ENCODE measurements around the gene DCANP1. TPM values are rescaled to one million over a fixed set of nuclear protein-coding genes. Genes with fewer than 3 reads are reported as not detected.

The DCANP1 gene
- total and polyA plus RNA-seq, 4 donors = 0.09 to 0.51 (median 0.28) TPM

- H3K27me3 ChIP-seq (ENCODE audit: control insufficient read depth in 3 of 3, insufficient read depth in 3 of 3, low read length in 2 of 3) = no peaks in the 10 kb centered on the region
- H3K9me3 ChIP-seq (ENCODE audit: control insufficient read depth in 4 of 4, insufficient read depth in 3 of 4, low read length in 3 of 4) = peaks cover 0 to 5% (median 2%) of the 10 kb centered on the region in 4 donors
- no peaks in the 10 kb centered on the region for H3K36me3 ChIP-seq (ENCODE audit: control insufficient read depth in 4 of 4, insufficient read depth in 4 of 4, low read length in 4 of 4)
- TF ChIP-seq, protein P1, sequence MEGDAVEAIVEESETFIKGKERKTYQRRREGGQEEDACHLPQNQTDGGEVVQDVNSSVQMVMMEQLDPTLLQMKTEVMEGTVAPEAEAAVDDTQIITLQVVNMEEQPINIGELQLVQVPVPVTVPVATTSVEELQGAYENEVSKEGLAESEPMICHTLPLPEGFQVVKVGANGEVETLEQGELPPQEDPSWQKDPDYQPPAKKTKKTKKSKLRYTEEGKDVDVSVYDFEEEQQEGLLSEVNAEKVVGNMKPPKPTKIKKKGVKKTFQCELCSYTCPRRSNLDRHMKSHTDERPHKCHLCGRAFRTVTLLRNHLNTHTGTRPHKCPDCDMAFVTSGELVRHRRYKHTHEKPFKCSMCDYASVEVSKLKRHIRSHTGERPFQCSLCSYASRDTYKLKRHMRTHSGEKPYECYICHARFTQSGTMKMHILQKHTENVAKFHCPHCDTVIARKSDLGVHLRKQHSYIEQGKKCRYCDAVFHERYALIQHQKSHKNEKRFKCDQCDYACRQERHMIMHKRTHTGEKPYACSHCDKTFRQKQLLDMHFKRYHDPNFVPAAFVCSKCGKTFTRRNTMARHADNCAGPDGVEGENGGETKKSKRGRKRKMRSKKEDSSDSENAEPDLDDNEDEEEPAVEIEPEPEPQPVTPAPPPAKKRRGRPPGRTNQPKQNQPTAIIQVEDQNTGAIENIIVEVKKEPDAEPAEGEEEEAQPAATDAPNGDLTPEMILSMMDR (IDR thresholded peaks at IDR 0.05; ENCODE audit: control extremely low read depth, extremely low read depth) = no peak
- H3K4me3 ChIP-seq = no peak overlapping the region
- H3K4me1 ChIP-seq (ENCODE audit: control insufficient read depth in 5 of 5, insufficient read depth in 5 of 5, low read length in 5 of 5) = peaks cover 0 to 62% (median 30%) of the 10 kb centered on the region in 5 donors
- H3K27ac ChIP-seq (ENCODE audit: low read depth in 1 of 2, low read length in 1 of 2) = no peak overlapping the region
- DNase-seq = no peak
- ATAC-seq (ENCODE audit: insufficient read depth, low FRiP score) = no peak
- WGBS, 2 donors = 80 to 86% methylated on average over 4 of the region's 4 CpGs
- H3K9ac ChIP-seq (ENCODE audit: insufficient read depth in 1 of 2, low read length in 2 of 2) = no peak overlapping the region
Measured at GRCh38 chr5:135432113-135432512, 15.0 kb downstream of the DCANP1 start.

DNA sequence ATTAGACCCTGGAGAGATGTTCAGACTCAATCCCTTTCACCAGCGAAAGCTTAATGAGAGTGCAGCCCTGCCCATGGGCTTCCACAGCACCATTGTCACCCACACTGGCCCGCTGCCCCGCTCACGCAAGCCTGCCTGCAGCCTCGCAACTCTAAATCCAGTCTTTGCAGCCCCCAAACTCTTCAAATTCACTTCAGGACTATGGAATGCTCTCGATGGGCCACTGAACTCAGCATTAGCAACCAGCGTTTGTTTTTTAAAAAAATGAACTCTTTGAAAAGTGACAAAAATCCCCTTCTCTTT is 17.1 kb downstream of the DCANP1 start:
- no peak for DNase-seq
- no peak overlapping the region for H3K4me3 ChIP-seq

DNA sequence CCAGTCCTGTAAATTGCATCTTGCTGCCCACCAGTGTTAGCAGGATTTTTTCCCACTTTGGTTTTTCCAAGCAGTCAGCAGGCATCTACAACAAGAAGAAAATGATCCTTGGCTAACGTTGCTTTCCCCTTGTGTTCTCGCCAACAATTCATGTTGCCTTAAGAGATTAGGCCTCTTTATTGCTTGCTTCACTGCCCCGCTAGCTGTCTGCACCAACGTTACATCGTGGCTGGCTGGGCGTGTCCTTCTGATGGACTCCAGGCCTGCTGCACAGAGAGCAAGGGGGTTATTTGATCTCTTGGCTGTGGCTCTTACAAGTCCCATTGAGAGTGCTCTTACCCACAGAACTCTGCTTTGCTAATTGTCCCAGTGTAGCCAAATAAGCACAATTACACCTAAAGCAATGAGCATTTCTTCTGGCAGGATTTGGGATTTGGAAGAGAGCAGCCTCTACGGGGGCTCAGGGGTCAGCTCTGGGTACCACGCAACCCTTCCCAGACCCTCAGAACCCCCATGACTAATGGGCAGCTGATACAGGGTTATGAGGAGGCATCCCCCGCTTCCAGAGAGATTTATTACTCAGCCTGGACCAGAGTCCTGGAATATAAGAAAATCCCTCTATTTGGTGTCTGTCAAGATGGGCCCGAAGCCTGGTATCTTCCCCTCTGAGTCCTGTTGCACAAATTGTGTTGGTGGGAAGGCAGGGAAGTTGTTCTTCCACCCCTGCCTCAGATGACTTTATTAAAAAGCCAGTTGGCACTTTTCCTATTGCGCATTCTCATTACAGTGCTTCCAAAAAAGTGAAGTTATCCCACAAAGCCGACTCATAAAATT is 17.6 kb downstream of the DCANP1 start:
- Histone ChIP-seq H3K27ac (ENCODE audit: low read depth in 1 of 2, low read length in 1 of 2) (no peak overlapping the region), H3K9me3 (ENCODE audit: control insufficient read depth in 4 of 4, insufficient read depth in 3 of 4, low read length in 3 of 4) (peaks cover 0 to 5% (median 2%) of the 10 kb centered on the region in 4 donors), H3K36me3 (ENCODE audit: control insufficient read depth in 4 of 4, insufficient read depth in 4 of 4, low read length in 4 of 4) (no peaks in the 10 kb centered on the region), H3K9ac (ENCODE audit: insufficient read depth in 1 of 2, low read length in 2 of 2) (peak overlapping the region in 1 of 2 donors; percentile 2), H3K4me1 (ENCODE audit: control insufficient read depth in 5 of 5, insufficient read depth in 5 of 5, low read length in 5 of 5) (peaks cover 2 to 39% (median 7%) of the 10 kb centered on the region in 5 donors), H3K4me3 (no peak overlapping the region), H3K27me3 (ENCODE audit: control insufficient read depth in 3 of 3, insufficient read depth in 3 of 3, low read length in 2 of 3) (no peaks in the 10 kb centered on the region)
- 62 to 71% methylated on average over 12 of the region's 12 CpGs for WGBS, 2 donors
- no peak for ATAC-seq (ENCODE audit: insufficient read depth, low FRiP score)
- TF ChIP-seq, protein P1 (IDR thresholded peaks at IDR 0.05; ENCODE audit: control extremely low read depth, extremely low read depth) = no peak
- DNase-seq = peak; percentile 75 to 96 (median 91)

More for the DNA sequence above, 17.1 kb downstream of the DCANP1 start:
- H3K27ac ChIP-seq (ENCODE audit: low read depth in 1 of 2, low read length in 1 of 2) = no peak overlapping the region
- H3K4me1 ChIP-seq (ENCODE audit: control insufficient read depth in 5 of 5, insufficient read depth in 5 of 5, low read length in 5 of 5) = peaks cover 0 to 45% (median 13%) of the 10 kb centered on the region in 5 donors
- no peaks in the 10 kb centered on the region for H3K27me3 ChIP-seq (ENCODE audit: control insufficient read depth in 3 of 3, insufficient read depth in 3 of 3, low read length in 2 of 3)
- ATAC-seq (ENCODE audit: insufficient read depth, low FRiP score) = no peak
- H3K9ac ChIP-seq (ENCODE audit: insufficient read depth in 1 of 2, low read length in 2 of 2) = peak overlapping the region in 1 of 2 donors; percentile 2
- H3K9me3 ChIP-seq (ENCODE audit: control insufficient read depth in 4 of 4, insufficient read depth in 3 of 4, low read length in 3 of 4) = peaks cover 0 to 5% (median 2%) of the 10 kb centered on the region in 4 donors
- TF ChIP-seq, protein P1 (IDR thresholded peaks at IDR 0.05; ENCODE audit: control extremely low read depth, extremely low read depth) = no peak
- H3K36me3 ChIP-seq (ENCODE audit: control insufficient read depth in 4 of 4, insufficient read depth in 4 of 4, low read length in 4 of 4) = no peaks in the 10 kb centered on the region
- WGBS, 2 donors = 80 to 89% methylated on average over 7 of the region's 7 CpGs

All from lung (tissue), 12 donors.